CD14-positive monocyte (primary cell): ENCODE measurements around the gene PIP4K2C. TPM values are rescaled to one million over a fixed set of nuclear protein-coding genes. Genes with fewer than 3 reads are reported as not detected.

ENCODE experiments used
- DNase-seq, 3 donors: peaks; one replicate each; pipeline ENCODE4 v3.0.0-alpha.2; 2011 to 2022
- H2AFZ ChIP-seq: 2 replicates; pipeline ENCODE4 v1.6.0; 2012; ENCODE audit warnings: mild to moderate bottlenecking, low read depth, low read length, inconsistent platforms; ENCODE audit not compliant: insufficient read depth, poor library complexity, severe bottlenecking
- H3K27ac ChIP-seq, 2 donors: 1 replicate in 1 of 2; 2 replicates in 1 of 2; pipeline ENCODE4 v1.5.1; 2012 to 2013; ENCODE audit warnings: low read length in 2 of 2, control low read depth in 1 of 2, inconsistent platforms in 1 of 2, low read depth in 1 of 2, mild to moderate bottlenecking in 1 of 2
- H3K27me3 ChIP-seq, 2 donors: one replicate each; pipeline versions ENCODE4 v1.6.0 to v1.6.1; 2011 to 2013; ENCODE audit warnings: low read length in 2 of 2; ENCODE audit not compliant: control insufficient read depth in 2 of 2, insufficient read depth in 2 of 2
- H3K36me3 ChIP-seq, 2 donors: replicated peaks in 1 of 2; 1 replicate in 1 of 2; 2 replicates in 1 of 2; pipeline versions ENCODE4 v1.5.1 to v1.6.1; 2012 to 2013; ENCODE audit warnings: low read length in 2 of 2, control low read depth in 1 of 2, inconsistent platforms in 1 of 2, mild to moderate bottlenecking in 1 of 2; ENCODE audit not compliant: insufficient read depth in 2 of 2, control insufficient read depth in 1 of 2
- H3K4me1 ChIP-seq, 2 donors: 1 replicate in 1 of 2; 2 replicates in 1 of 2; pipeline versions ENCODE4 v1.5.1 to v1.6.1; 2012 to 2013; ENCODE audit warnings: low read length in 2 of 2, control low read depth in 1 of 2, inconsistent platforms in 1 of 2, mild to moderate bottlenecking in 1 of 2, moderate library complexity in 1 of 2; ENCODE audit not compliant: insufficient read depth in 2 of 2, control insufficient read depth in 1 of 2
- H3K4me2 ChIP-seq: replicated peaks from 2 replicates; pipeline ENCODE3; 2012; ENCODE audit warnings: low read length, moderate library complexity, mild to moderate bottlenecking; ENCODE audit not compliant: poor library complexity, severe bottlenecking; ENCODE audit errors: extremely low read depth
- H3K4me3 ChIP-seq, 3 experiments: fragments of 200-600 bp in 1 of 3; sonication (generic) in 1 of 3; replicated peaks in 1 of 3; 1 replicate in 2 of 3; 2 replicates in 1 of 3; pipeline ENCODE4 v1.5.1; 2011 to 2013; ENCODE audit warnings: low read length in 3 of 3, mild to moderate bottlenecking in 3 of 3, control low read depth in 2 of 3, low read depth in 2 of 3, inconsistent platforms in 1 of 3, moderate library complexity in 1 of 3
- H3K79me2 ChIP-seq: 2 replicates; pipeline ENCODE4 v1.6.0; 2012; ENCODE audit warnings: mild to moderate bottlenecking, control low read depth, inconsistent platforms, low read length, moderate library complexity; ENCODE audit not compliant: insufficient read depth
- H3K9ac ChIP-seq: 2 replicates; pipeline ENCODE4 v1.6.0; 2017; ENCODE audit warnings: low read length, mild to moderate bottlenecking; ENCODE audit not compliant: insufficient read depth, poor library complexity, severe bottlenecking
- H3K9me3 ChIP-seq, 2 donors: replicated peaks in 1 of 2; 1 replicate in 1 of 2; 2 replicates in 1 of 2; pipeline versions ENCODE4 v1.5.1 to v1.6.1; 2012 to 2013; ENCODE audit warnings: low read length in 2 of 2, control low read depth in 1 of 2; ENCODE audit not compliant: control insufficient read depth in 1 of 2, insufficient read depth in 1 of 2
- H4K20me1 ChIP-seq: 2 replicates; pipeline ENCODE4 v1.6.0; 2012; ENCODE audit warnings: mild to moderate bottlenecking, low read length, control low read depth, moderate library complexity; ENCODE audit not compliant: insufficient read depth
- H3K27ac Mint-ChIP-seq, 7 donors: one replicate each; pipeline ENCODE4 v1.8.0; 2020; ENCODE audit warnings: mild to moderate bottlenecking in 7 of 7, mixed read lengths in 7 of 7, moderate library complexity in 6 of 7, inconsistent platforms in 2 of 7
- H3K27me3 Mint-ChIP-seq, 3 donors: one replicate each; pipeline ENCODE4 v1.8.0; 2021 to 2022; ENCODE audit warnings: low read depth in 3 of 3, mild to moderate bottlenecking in 3 of 3, mixed read lengths in 3 of 3, moderate library complexity in 3 of 3, inconsistent platforms in 1 of 3
- H3K36me3 Mint-ChIP-seq, 2 donors: one replicate each; pipeline ENCODE4 v1.8.0; 2020; ENCODE audit warnings: mixed read lengths in 2 of 2, inconsistent platforms in 1 of 2, mild to moderate bottlenecking in 1 of 2
- H3K4me1 Mint-ChIP-seq: one replicate; pipeline ENCODE4 v1.8.0; 2020; ENCODE audit warnings: mild to moderate bottlenecking, mixed read lengths
- H3K4me3 Mint-ChIP-seq, 2 donors: one replicate each; pipeline ENCODE4 v1.8.0; 2020; ENCODE audit warnings: mild to moderate bottlenecking in 2 of 2, mixed read lengths in 2 of 2, moderate library complexity in 1 of 2
- H3K9me3 Mint-ChIP-seq, 7 donors: one replicate each; pipeline ENCODE4 v1.8.0; 2020 to 2022; ENCODE audit warnings: mixed read lengths in 7 of 7, mild to moderate bottlenecking in 6 of 7, moderate library complexity in 6 of 7, inconsistent platforms in 2 of 7
- CTCF ChIP-seq: fragments of 200-600 bp; IDR thresholded peaks from one replicate; pipeline ENCODE4 v1.8.0; 2022; ENCODE audit warnings: antibody characterized with exemption, mild to moderate bottlenecking
- WGBS: methylation state at CpG from one replicate; pipeline ENCODE4 v1.1.5; 2013; ENCODE audit warnings: missing lambda C conversion rate; ENCODE audit not compliant: insufficient coverage; 5-methylcytosine and 5-hydroxymethylcytosine counted together
- intact Hi-C, 2 donors: fragments of 100-400 bp; cut with micrococcal nuclease; formaldehyde crosslinking; loops; one replicate each; pipeline versions ENCODE4 v1.15.0 to v1.15.1; 2023
- polyA plus RNA-seq, 3 donors: library from polyadenylated mRNA; depleted of rRNA in 1 of 3; unstranded in 2 of 3; stranded (reverse) in 1 of 3; fragments of 300-500 nt in 2 of 3; fragments of >200 nt in 1 of 3; fragmentation: Illumina TruSeq in 2 of 3; gene quantifications; 1 replicate in 2 of 3; 2 replicates in 1 of 3; pipeline ENCODE4 v1.2.3, GENCODE V29; 2012 to 2021

The PIP4K2C gene
- polyA plus RNA-seq, 3 donors: 12.3 to 18.6 (median 16.9) TPM

GRCh38 chr12:57624441-57625220, 33.6 kb downstream of the PIP4K2C start:
- Mint-ChIP-seq H3K27me3 (peaks cover 91 to 99% (median 96%) of the 10 kb centered on the region in 3 donors), H3K9me3 (peaks cover 0 to 21% (median 2%) of the 10 kb centered on the region in 7 donors), H3K36me3 (peaks cover 10 to 12% of the 10 kb centered on the region in 2 donors), H3K4me3 (peak overlapping the region in 1 of 2 donors; percentile 59), H3K4me1 (peaks cover 30% of the 10 kb centered on the region), H3K27ac (peak overlapping the region in 1 of 7 donors; percentile 55)
- TF ChIP-seq CTCF: no peak
- Histone ChIP-seq H3K27me3 (peaks cover 64 to 100% of the 10 kb centered on the region in 2 donors), H3K4me3 (no peak overlapping the region), H3K9ac (no peak overlapping the region), H3K9me3 (peaks cover 5 to 37% of the 10 kb centered on the region in 2 donors), H3K79me2 (no peaks in the 10 kb centered on the region), H3K36me3 (no peaks in the 10 kb centered on the region), H2AFZ (no peak overlapping the region), H4K20me1 (no peaks in the 10 kb centered on the region), H3K27ac (no peak overlapping the region), H3K4me2 (no peak overlapping the region), H3K4me1 (peaks cover 25 to 29% of the 10 kb centered on the region in 2 donors)
- WGBS: 86% methylated on average over 4 of the region's 8 CpGs
- intact Hi-C loops: loop anchor here in 1 of 2 donors (5.0 to 10.0 kb wide), 2 partner anchors 42 to 150 kb away; partner anchors contain the start of gene ARHGAP9
- no peak for DNase-seq

- 79% methylated on average over 3 of the region's 12 CpGs for WGBS
- no peak overlapping the region for H3K27ac Mint-ChIP-seq
- Histone ChIP-seq H2AFZ (no peak overlapping the region), H3K4me1 (peaks cover 23 to 26% of the 10 kb centered on the region in 2 donors), H3K27ac (no peak overlapping the region), H3K4me2 (no peak overlapping the region), H3K4me3 (no peak overlapping the region), H3K9ac (no peak overlapping the region), H4K20me1 (no peaks in the 10 kb centered on the region), H3K27me3 (peaks cover 62 to 100% of the 10 kb centered on the region in 2 donors), H3K79me2 (no peaks in the 10 kb centered on the region), H3K9me3 (peaks cover 5 to 29% of the 10 kb centered on the region in 2 donors), H3K36me3 (no peaks in the 10 kb centered on the region)
- no peak for TF ChIP-seq CTCF
- peaks cover 0 to 17% (median 4%) of the 10 kb centered on the region in 7 donors for H3K9me3 Mint-ChIP-seq
- intact Hi-C loops: loop anchor here in 1 of 2 donors (10.0 kb wide), 1 partner anchor 151 kb away; the partner anchor contains the start of gene ARHGAP9
- H3K36me3 Mint-ChIP-seq: peaks cover 9 to 10% of the 10 kb centered on the region in 2 donors
- peak overlapping the region in 1 of 2 donors; percentile 59 for H3K4me3 Mint-ChIP-seq
- H3K27me3 Mint-ChIP-seq: peaks cover 91 to 99% (median 96%) of the 10 kb centered on the region in 3 donors
- no peak for DNase-seq
- peaks cover 25% of the 10 kb centered on the region for H3K4me1 Mint-ChIP-seq
Observed at GRCh38 chr12:57625261-57626032, 34.5 kb downstream of the PIP4K2C start.
